NK-92 treated with Interleukin-12 subunit alpha and Interleukin-12 subunit beta, amount 100 ng/mL, for 24 hours (cell line): Measurements from ENCODE around the gene SIK3.

Experiments
- DNase-seq: peaks from one replicate; lab custom pipeline; 2025; lab: John Stamatoyannopoulos, UW

Gene SIK3

GRCh38 chr11:116793772-116794097, 304.5 kb downstream of the SIK3 start:
- no peak for DNase-seq
